SK-N-SH treated with all-trans-retinoic acid at 6 μM for 48 hours (cell line): ENCODE results near the gene FMN1.

Experiments
- BACH2 ChIP-seq: fragments of 250-450 bp; sonication (Bioruptor Pico); IDR thresholded peaks from 2 replicates; pipeline ENCODE4 v1.9.0; 2021; ENCODE audit warnings: mild to moderate bottlenecking, borderline replicate concordance
- CSRNP3 ChIP-seq: fragments of 250-450 bp; sonication (Bioruptor Pico); IDR thresholded peaks from 2 replicates; pipeline ENCODE4 v1.5.1; 2021; ENCODE audit warnings: mild to moderate bottlenecking, moderate library complexity
- OSR1 ChIP-seq: fragments of 250-450 bp; sonication (Bioruptor Pico); IDR thresholded peaks from 2 replicates; pipeline ENCODE4 v1.8.0; 2022; ENCODE audit warnings: moderate library complexity, mild to moderate bottlenecking, inconsistent platforms
- POU6F1 ChIP-seq: fragments of 250-450 bp; sonication (Bioruptor Pico); IDR thresholded peaks from 2 replicates; pipeline ENCODE4 v1.8.0; 2021; ENCODE audit warnings: low read depth, mild to moderate bottlenecking, moderate library complexity, borderline replicate concordance
- ZFP30 ChIP-seq: fragments of 450-650 bp; formaldehyde crosslinking; IDR thresholded peaks from 2 replicates; pipeline ENCODE4 v1.5.0; 2022; ENCODE audit warnings: mild to moderate bottlenecking, moderate library complexity
- ZNF8 ChIP-seq: fragments of 450-650 bp; formaldehyde crosslinking; IDR thresholded peaks from 2 replicates; pipeline ENCODE4 v1.5.0; 2020; ENCODE audit warnings: mild to moderate bottlenecking, moderate library complexity

GRCh38 chr15:32922541-32922940 lies 272.0 kb downstream of the FMN1 start:
- TF ChIP-seq BACH2 (CRISPR knock-in tag) (no peak), OSR1 (CRISPR knock-in tag) (no peak), ZFP30 (CRISPR knock-in tag) (no peak), POU6F1 (no peak), ZNF8 (CRISPR knock-in tag) (no peak), CSRNP3 (CRISPR knock-in tag) (no peak)
